Erythroblast (primary cell): ENCODE measurements around the gene MLIP.

Experiments used
- GATA1 ChIP-seq: IDR thresholded peaks from 2 replicates; pipeline ENCODE4 v1.6.1; 2011; ENCODE audit warnings: low read depth, mild to moderate bottlenecking, control low read depth, low read length, moderate library complexity
- POLR2A ChIP-seq: IDR thresholded peaks from 2 replicates; pipeline ENCODE4 v1.6.1; 2011; ENCODE audit warnings: mild to moderate bottlenecking, low read length

DNA sequence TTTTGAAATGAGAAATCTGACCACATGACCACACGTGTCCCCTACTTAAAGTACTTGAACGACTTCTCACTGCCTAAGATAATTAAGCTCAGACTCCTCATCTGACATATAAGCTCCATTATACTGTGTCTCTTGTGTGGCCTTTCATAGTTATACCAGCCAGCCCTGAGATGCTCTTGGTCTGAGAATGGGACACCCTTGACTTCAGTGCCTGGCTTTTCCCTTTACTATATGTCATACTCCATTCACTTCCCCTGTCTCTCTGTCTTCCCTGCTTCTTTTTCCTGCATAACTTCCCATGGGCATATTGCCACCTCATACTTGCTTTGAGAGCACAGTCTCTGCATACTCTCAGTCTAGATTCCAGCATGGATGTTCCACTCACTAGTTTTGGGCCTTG is 143.6 kb downstream of the MLIP start:
- TF ChIP-seq POLR2A (no peak), GATA1 (no peak)
